HEK293 (cell line): ENCODE measurements around the gene RNF182.
A peak's percentile ranks its signal among the peaks of the same experiment; 100 is the strongest.

ENCODE experiments used
- CTCF ChIA-PET: fragments of 350-600 bp; formaldehyde crosslinking; extraction: SDS; loops from one replicate; lab custom pipeline; 2021; ENCODE audit warnings: antibody characterized with exemption; lab: Yijun Ruan, JAX
- POLR2A ChIA-PET: fragments of 300-600 bp; formaldehyde crosslinking; extraction: SDS; loops from one replicate; lab custom pipeline; 2020; ENCODE audit warnings: antibody characterized with exemption, inconsistent platforms; lab: Yijun Ruan, JAX
- H3K27ac ChIP-seq: fragments of 200-500 bp; sonication (Bioruptor generic); 2 replicates; pipeline ENCODE4 v1.5.1; 2014; ENCODE audit warnings: low read depth, low read length, control low read depth, inconsistent platforms; ENCODE audit errors: extremely low read depth
- H3K36me3 ChIP-seq, 2 experiments: fragments of 200-500 bp in 1 of 2; sonication (Bioruptor generic) in 1 of 2; 1 replicate in 1 of 2; 2 replicates in 1 of 2; pipeline ENCODE4 v1.5.1; 2014 to 2017; ENCODE audit warnings: inconsistent platforms in 2 of 2, low read length in 2 of 2; ENCODE audit not compliant: control insufficient read depth in 2 of 2, insufficient read depth in 1 of 2
- H3K4me1 ChIP-seq: fragments of 200-500 bp; sonication (Bioruptor generic); 2 replicates; pipeline ENCODE4 v1.5.1; 2014; ENCODE audit warnings: mild to moderate bottlenecking, low read length, inconsistent platforms; ENCODE audit not compliant: control insufficient read depth, insufficient read depth
- H3K4me3 ChIP-seq: 2 replicates; pipeline ENCODE4 v1.5.1; 2011; ENCODE audit warnings: low read depth, mild to moderate bottlenecking, control low read depth, low read length, moderate library complexity
- H3K9me3 ChIP-seq: fragments of 200-500 bp; sonication (Bioruptor generic); 2 replicates; pipeline ENCODE4 v1.5.1; 2014; ENCODE audit warnings: low read depth, low read length, inconsistent platforms; ENCODE audit not compliant: control insufficient read depth, insufficient read depth
- KLF9 ChIP-seq: fragments of 450-650 bp; formaldehyde crosslinking; IDR thresholded peaks from 2 replicates; pipeline ENCODE4 v1.5.1; 2016; ENCODE audit warnings: missing biosample characterization, missing genetic modification characterization, low read depth
- SCRT1 ChIP-seq: fragments of 450-650 bp; formaldehyde crosslinking; IDR thresholded peaks from 2 replicates; pipeline ENCODE4 v1.5.1; 2016; ENCODE audit warnings: missing biosample characterization, missing genetic modification characterization, borderline replicate concordance
- YY2 ChIP-seq: fragments of 450-650 bp; formaldehyde crosslinking; IDR thresholded peaks from 2 replicates; pipeline ENCODE4 v1.5.1; 2016; ENCODE audit warnings: missing biosample characterization, missing genetic modification characterization
- ZBTB1 ChIP-seq: fragments of 450-650 bp; formaldehyde crosslinking; IDR thresholded peaks from 2 replicates; pipeline ENCODE4 v1.5.1; 2016; ENCODE audit warnings: missing biosample characterization, missing genetic modification characterization
- ZFHX2 ChIP-seq: fragments of 450-650 bp; formaldehyde crosslinking; conservative IDR thresholded peaks from 2 replicates; pipeline ENCODE4 v1.5.1; 2016; ENCODE audit warnings: missing biosample characterization, missing genetic modification characterization
- ZFP3 ChIP-seq: fragments of 450-650 bp; formaldehyde crosslinking; IDR thresholded peaks from 2 replicates; pipeline ENCODE4 v1.5.1; 2016; ENCODE audit warnings: low read depth, missing biosample characterization, missing genetic modification characterization
- ZFP69B ChIP-seq: fragments of 450-650 bp; formaldehyde crosslinking; IDR thresholded peaks from 2 replicates; pipeline ENCODE4 v1.5.1; 2016; ENCODE audit warnings: missing biosample characterization, missing genetic modification characterization
- ZNF112 ChIP-seq: fragments of 450-650 bp; formaldehyde crosslinking; IDR thresholded peaks from 2 replicates; pipeline ENCODE4 v1.5.0; 2017; ENCODE audit warnings: missing biosample characterization, missing genetic modification characterization
- ZNF138 ChIP-seq: fragments of 450-650 bp; formaldehyde crosslinking; IDR thresholded peaks from 2 replicates; pipeline ENCODE4 v1.5.1; 2016; ENCODE audit warnings: missing biosample characterization, missing genetic modification characterization, borderline replicate concordance
- ZNF23 ChIP-seq: fragments of 450-650 bp; formaldehyde crosslinking; IDR thresholded peaks from 2 replicates; pipeline ENCODE4 v1.5.1; 2016; ENCODE audit warnings: missing biosample characterization, missing genetic modification characterization, borderline replicate concordance
- ZNF274 ChIP-seq, 2 experiments: fragments of 200-500 bp in 1 of 2; fragments of 450-650 bp in 1 of 2; sonication (Bioruptor generic) in 1 of 2; formaldehyde crosslinking in 1 of 2; IDR thresholded peaks; 2 replicates each; pipeline versions ENCODE4 v1.5.1 to v1.6.1; 2014 to 2016; ENCODE audit warnings: borderline replicate concordance in 1 of 2, inconsistent platforms in 1 of 2, low read length in 1 of 2, missing biosample characterization in 1 of 2, missing genetic modification characterization in 1 of 2
- ZNF341 ChIP-seq: fragments of 450-650 bp; formaldehyde crosslinking; IDR thresholded peaks from 2 replicates; pipeline ENCODE4; 2016; ENCODE audit warnings: low read depth, missing biosample characterization, missing genetic modification characterization
- ZNF37A ChIP-seq: fragments of 450-650 bp; IDR thresholded peaks from 2 replicates; pipeline ENCODE4 v1.5.1; 2018; ENCODE audit warnings: missing biosample characterization, missing genetic modification characterization
- ZNF544 ChIP-seq: fragments of 450-650 bp; formaldehyde crosslinking; IDR thresholded peaks from 2 replicates; pipeline ENCODE4 v1.5.0; 2017; ENCODE audit warnings: missing biosample characterization, missing genetic modification characterization
- ZNF555 ChIP-seq: fragments of 450-650 bp; formaldehyde crosslinking; conservative IDR thresholded peaks from 2 replicates; pipeline ENCODE4 v1.5.1; 2017; ENCODE audit warnings: missing biosample characterization, mild to moderate bottlenecking, missing genetic modification characterization, inconsistent platforms
- ZNF558 ChIP-seq: fragments of 450-650 bp; formaldehyde crosslinking; IDR thresholded peaks from 2 replicates; pipeline ENCODE4 v1.5.1; 2016; ENCODE audit warnings: missing biosample characterization, missing genetic modification characterization
- ZNF664 ChIP-seq: fragments of 450-650 bp; formaldehyde crosslinking; IDR thresholded peaks from 2 replicates; pipeline ENCODE4 v1.5.1; 2016; ENCODE audit warnings: missing biosample characterization, missing genetic modification characterization
- ZNF707 ChIP-seq: fragments of 450-650 bp; formaldehyde crosslinking; IDR thresholded peaks from 2 replicates; pipeline ENCODE4 v1.5.1; 2016; ENCODE audit warnings: missing biosample characterization, missing genetic modification characterization
- TF ChIP-seq, protein P1 (sequence below): fragments of 450-650 bp; formaldehyde crosslinking; IDR thresholded peaks from 2 replicates; pipeline ENCODE4 v1.5.1; 2016; ENCODE audit warnings: missing biosample characterization, missing genetic modification characterization
- TF ChIP-seq, protein P2 (sequence below): fragments of 450-650 bp; formaldehyde crosslinking; IDR thresholded peaks from 2 replicates; pipeline ENCODE4 v1.5.1; 2016; ENCODE audit warnings: missing biosample characterization, missing genetic modification characterization
- TF ChIP-seq, protein P3 (sequence below): fragments of 450-650 bp; formaldehyde crosslinking; IDR thresholded peaks from 2 replicates; pipeline ENCODE4 v1.5.1; 2016; ENCODE audit warnings: missing biosample characterization, missing genetic modification characterization
- TF ChIP-seq, protein P4 (sequence below): fragments of 450-650 bp; formaldehyde crosslinking; IDR thresholded peaks from 2 replicates; pipeline ENCODE4 v1.5.1; 2016; ENCODE audit warnings: missing biosample characterization, missing genetic modification characterization
- TF ChIP-seq, protein P5 (sequence below): fragments of 450-650 bp; formaldehyde crosslinking; IDR thresholded peaks from 2 replicates; pipeline ENCODE4 v1.5.1; 2017; ENCODE audit warnings: missing biosample characterization, missing genetic modification characterization

The RNF182 gene

DNA sequence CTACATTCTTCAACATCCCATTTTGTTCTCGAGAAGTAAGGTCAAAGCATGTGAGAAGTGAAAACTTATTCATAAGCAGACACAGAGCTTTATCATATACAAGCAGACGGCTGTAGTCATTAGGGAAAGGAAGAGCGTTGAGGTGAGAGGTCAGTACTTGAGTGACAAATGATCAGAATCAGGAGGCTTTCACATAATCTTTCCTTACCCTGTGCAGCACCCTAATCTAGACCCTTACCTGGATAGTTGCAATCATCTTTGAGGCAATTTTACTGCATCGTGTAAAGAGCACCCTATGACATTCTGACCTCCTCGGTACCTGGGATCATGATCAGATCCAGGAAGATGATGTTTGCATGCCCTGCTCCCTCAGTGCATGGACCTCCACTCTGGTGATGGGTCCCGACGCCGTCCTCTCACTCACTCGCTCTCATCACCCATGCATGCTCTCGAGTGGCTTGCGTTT is 62.7 kb downstream of the RNF182 start:
- no peak for TF ChIP-seq ZNF341
- no peak for TF ChIP-seq ZFP3 (tag by site-specific recombination)
- no peak for TF ChIP-seq ZNF23 (tag by site-specific recombination)
- TF ChIP-seq, protein P1, sequence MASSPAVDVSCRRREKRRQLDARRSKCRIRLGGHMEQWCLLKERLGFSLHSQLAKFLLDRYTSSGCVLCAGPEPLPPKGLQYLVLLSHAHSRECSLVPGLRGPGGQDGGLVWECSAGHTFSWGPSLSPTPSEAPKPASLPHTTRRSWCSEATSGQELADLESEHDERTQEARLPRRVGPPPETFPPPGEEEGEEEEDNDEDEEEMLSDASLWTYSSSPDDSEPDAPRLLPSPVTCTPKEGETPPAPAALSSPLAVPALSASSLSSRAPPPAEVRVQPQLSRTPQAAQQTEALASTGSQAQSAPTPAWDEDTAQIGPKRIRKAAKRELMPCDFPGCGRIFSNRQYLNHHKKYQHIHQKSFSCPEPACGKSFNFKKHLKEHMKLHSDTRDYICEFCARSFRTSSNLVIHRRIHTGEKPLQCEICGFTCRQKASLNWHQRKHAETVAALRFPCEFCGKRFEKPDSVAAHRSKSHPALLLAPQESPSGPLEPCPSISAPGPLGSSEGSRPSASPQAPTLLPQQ (tag by site-specific recombination) = no peak
- no peak for TF ChIP-seq ZFP69B
- no peak for TF ChIP-seq ZNF112 (tag by site-specific recombination)
- TF ChIP-seq ZNF138 (tag by site-specific recombination) = no peak
- TF ChIP-seq, protein P2, sequence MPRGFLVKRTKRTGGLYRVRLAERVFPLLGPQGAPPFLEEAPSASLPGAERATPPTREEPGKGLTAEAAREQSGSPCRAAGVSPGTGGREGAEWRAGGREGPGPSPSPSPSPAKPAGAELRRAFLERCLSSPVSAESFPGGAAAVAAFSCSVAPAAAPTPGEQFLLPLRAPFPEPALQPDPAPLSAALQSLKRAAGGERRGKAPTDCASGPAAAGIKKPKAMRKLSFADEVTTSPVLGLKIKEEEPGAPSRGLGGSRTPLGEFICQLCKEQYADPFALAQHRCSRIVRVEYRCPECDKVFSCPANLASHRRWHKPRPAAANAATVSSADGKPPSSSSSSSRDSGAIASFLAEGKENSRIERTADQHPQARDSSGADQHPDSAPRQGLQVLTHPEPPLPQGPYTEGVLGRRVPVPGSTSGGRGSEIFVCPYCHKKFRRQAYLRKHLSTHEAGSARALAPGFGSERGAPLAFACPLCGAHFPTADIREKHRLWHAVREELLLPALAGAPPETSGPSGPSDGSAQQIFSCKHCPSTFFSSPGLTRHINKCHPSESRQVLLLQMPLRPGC (tag by site-specific recombination) = no peak
- no peak for TF ChIP-seq SCRT1
- TF ChIP-seq ZFHX2 (tag by site-specific recombination) = no peak
- TF ChIP-seq ZNF707 (tag by site-specific recombination) = no peak
- no peak for TF ChIP-seq ZNF555 (tag by site-specific recombination)
- no peak for TF ChIP-seq ZNF544
- TF ChIP-seq ZBTB1 (tag by site-specific recombination) = no peak
- no peak for TF ChIP-seq ZNF37A
- TF ChIP-seq, protein P3, sequence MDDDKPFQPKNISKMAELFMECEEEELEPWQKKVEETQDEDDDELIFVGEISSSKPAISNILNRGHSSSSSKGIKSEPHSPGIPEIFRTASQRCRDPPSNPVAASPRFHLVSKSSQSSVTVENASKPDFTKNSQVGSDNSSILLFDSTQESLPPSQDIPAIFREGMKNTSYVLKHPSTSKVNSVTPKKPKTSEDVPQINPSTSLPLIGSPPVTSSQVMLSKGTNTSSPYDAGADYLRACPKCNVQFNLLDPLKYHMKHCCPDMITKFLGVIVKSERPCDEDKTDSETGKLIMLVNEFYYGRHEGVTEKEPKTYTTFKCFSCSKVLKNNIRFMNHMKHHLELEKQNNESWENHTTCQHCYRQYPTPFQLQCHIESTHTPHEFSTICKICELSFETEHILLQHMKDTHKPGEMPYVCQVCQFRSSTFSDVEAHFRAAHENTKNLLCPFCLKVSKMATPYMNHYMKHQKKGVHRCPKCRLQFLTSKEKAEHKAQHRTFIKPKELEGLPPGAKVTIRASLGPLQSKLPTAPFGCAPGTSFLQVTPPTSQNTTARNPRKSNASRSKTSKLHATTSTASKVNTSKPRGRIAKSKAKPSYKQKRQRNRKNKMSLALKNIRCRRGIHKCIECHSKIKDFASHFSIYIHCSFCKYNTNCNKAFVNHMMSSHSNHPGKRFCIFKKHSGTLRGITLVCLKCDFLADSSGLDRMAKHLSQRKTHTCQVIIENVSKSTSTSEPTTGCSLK (tag by site-specific recombination) = no peak
- no peak for TF ChIP-seq ZNF664
- TF ChIP-seq, protein P4, sequence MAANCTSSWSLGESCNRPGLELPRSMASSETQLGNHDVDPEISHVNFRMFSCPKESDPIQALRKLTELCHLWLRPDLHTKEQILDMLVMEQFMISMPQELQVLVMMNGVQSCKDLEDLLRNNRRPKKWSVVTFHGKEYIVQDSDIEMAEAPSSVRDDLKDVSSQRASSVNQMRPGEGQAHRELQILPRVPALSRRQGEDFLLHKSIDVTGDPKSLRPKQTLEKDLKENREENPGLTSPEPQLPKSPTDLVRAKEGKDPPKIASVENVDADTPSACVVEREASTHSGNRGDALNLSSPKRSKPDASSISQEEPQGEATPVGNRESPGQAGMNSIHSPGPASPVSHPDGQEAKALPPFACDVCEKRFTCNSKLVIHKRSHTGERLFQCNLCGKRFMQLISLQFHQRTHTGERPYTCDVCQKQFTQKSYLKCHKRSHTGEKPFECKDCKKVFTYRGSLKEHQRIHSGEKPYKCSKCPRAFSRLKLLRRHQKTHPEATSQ (tag by site-specific recombination) = no peak
- TF ChIP-seq, all 188 proteins: peak for 0
- CTCF ChIA-PET = no interaction called here
- no peaks in the 10 kb centered on the region for H3K9me3 ChIP-seq
- H3K36me3 ChIP-seq = no peaks in the 10 kb centered on the region
- H3K27ac ChIP-seq = no peak overlapping the region
- H3K4me1 ChIP-seq = no peaks in the 10 kb centered on the region
- no peak overlapping the region for H3K4me3 ChIP-seq
- POLR2A ChIA-PET = no interaction called here

DNA sequence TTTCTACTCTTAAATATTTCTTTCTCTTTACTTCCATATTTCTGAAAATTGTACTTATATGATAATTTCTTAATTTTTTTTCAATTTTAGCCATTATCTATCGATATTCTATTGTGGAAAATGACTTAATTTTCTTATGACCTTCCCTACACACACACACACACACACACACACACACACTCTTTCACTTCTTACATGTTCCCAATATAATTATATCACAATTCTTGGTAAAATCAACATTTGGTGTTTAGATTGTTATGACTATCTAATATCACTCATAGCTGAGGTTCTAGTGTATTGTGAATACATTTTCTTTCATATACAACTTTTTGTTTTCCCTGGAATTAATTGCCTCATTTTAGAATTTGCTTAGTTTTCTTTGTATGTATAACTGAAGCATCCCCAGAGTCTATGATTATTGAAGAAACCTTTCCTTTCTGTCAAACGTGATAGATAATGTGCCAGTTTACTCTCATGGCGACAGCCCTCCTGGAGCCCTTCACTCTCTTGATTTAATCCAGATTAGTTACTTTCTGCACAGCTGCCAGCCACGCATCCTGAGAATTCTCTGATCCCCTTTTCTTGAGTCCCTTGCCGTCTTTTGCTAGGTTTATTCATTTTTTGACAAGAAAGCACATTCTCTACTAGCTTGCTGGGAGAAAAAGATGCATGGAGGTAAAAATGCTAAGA is 63.4 kb downstream of the RNF182 start:
- POLR2A ChIA-PET = interaction anchor here (0.6 kb wide), 1 partner anchor 13 kb away, joined by 3 read pairs; no protein-coding TSS in a partner anchor
- TF ChIP-seq ZNF274 (IDR thresholded peaks at IDR 0.05; ENCODE audit: low read length) (no peak), ZNF274 (tag by site-specific recombination; IDR thresholded peaks at IDR 0.05; ENCODE audit: borderline replicate concordance) (no peak), YY2 (tag by site-specific recombination) (no peak), ZNF558 (tag by site-specific recombination) (no peak), KLF9 (tag by site-specific recombination) (no peak)
- TF ChIP-seq, protein P5, sequence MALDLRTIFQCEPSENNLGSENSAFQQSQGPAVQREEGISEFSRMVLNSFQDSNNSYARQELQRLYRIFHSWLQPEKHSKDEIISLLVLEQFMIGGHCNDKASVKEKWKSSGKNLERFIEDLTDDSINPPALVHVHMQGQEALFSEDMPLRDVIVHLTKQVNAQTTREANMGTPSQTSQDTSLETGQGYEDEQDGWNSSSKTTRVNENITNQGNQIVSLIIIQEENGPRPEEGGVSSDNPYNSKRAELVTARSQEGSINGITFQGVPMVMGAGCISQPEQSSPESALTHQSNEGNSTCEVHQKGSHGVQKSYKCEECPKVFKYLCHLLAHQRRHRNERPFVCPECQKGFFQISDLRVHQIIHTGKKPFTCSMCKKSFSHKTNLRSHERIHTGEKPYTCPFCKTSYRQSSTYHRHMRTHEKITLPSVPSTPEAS (tag by site-specific recombination) = peak; percentile 28; the same call in 1 of the 2 replicates
- Histone ChIP-seq H3K27ac (no peak overlapping the region), H3K4me1 (no peaks in the 10 kb centered on the region), H3K9me3 (no peaks in the 10 kb centered on the region), H3K4me3 (no peak overlapping the region), H3K36me3 (no peaks in the 10 kb centered on the region)
- CTCF ChIA-PET = interaction anchor here (0.5 kb wide), 1 partner anchor 14 kb away, joined by 5 read pairs; no protein-coding TSS in a partner anchor
